Gastroesophageal sphincter (tissue), 3 donors: Measurements from ENCODE around the gene RAB6B.

Experiments
- POLR2AphosphoS5 ChIP-seq: sonication (generic); formaldehyde crosslinking; IDR thresholded peaks from one replicate; pipeline ENCODE4 v1.6.1; 2017; ENCODE audit warnings: antibody characterized with exemption
- TF ChIP-seq, protein P1 (sequence below), 4 experiments: fragments of 200-600 bp in 2 of 4; fragments of 450-650 bp in 2 of 4; sonication (generic) in 1 of 4; IDR thresholded peaks; one replicate each; pipeline ENCODE4 v1.5.1; 2017 to 2019; ENCODE audit warnings: antibody characterized with exemption in 4 of 4, mild to moderate bottlenecking in 2 of 4, moderate library complexity in 2 of 4

DNA sequence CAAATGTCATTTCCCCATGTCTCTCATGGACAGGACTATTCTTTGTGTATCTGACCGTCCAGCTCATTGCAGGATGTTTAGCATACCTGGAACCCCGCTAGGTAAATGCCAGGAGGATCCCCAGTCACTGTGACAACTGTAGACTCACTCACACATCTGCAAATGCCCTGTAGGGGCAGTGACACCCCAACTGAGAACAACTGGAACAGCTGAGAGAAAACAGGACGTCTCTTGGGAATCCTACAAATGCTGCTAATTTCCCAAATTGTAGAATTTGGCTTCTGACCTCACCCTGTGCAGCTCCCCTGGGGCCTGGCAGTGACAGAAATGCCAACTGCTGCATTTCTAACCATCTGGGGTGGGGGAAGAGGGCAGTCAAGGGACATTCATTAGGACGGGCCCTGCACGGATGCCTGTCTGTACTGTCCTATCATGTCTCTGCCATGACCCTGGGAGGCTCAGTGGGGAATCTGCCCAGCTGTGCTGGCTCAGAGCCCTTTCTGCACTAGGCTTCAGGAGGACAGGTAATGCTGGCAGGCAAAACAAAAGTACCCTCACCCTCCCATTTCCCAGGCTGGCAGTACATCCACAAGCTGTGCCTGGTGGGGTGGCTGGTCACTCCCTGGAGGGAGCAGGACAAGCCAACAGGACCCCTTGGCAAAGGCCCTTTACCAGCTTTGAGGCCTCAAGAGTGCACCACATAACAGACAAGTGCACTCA is 30.4 kb downstream of the RAB6B start:
- no peak for TF ChIP-seq POLR2AphosphoS5
- TF ChIP-seq, protein P1, sequence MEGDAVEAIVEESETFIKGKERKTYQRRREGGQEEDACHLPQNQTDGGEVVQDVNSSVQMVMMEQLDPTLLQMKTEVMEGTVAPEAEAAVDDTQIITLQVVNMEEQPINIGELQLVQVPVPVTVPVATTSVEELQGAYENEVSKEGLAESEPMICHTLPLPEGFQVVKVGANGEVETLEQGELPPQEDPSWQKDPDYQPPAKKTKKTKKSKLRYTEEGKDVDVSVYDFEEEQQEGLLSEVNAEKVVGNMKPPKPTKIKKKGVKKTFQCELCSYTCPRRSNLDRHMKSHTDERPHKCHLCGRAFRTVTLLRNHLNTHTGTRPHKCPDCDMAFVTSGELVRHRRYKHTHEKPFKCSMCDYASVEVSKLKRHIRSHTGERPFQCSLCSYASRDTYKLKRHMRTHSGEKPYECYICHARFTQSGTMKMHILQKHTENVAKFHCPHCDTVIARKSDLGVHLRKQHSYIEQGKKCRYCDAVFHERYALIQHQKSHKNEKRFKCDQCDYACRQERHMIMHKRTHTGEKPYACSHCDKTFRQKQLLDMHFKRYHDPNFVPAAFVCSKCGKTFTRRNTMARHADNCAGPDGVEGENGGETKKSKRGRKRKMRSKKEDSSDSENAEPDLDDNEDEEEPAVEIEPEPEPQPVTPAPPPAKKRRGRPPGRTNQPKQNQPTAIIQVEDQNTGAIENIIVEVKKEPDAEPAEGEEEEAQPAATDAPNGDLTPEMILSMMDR (IDR thresholded peaks at IDR 0.05): no peak
